WTC11 (cell line): ENCODE results near the gene MMP24.

ENCODE experiments used
- CREB1 ChIP-seq: sonication (generic); formaldehyde crosslinking; IDR thresholded peaks from 2 replicates; pipeline ENCODE4 v1.8.0; 2023; ENCODE audit warnings: mild to moderate bottlenecking, missing genetic modification reagents
- ESRRA ChIP-seq: sonication (generic); formaldehyde crosslinking; IDR thresholded peaks from 2 replicates; pipeline ENCODE4 v1.8.1; 2022; ENCODE audit warnings: mild to moderate bottlenecking, missing genetic modification reagents, borderline replicate concordance
- MXD4 ChIP-seq: fragments of 250-450 bp; sonication (Bioruptor Pico); IDR thresholded peaks from 2 replicates; pipeline ENCODE4 v1.8.0; 2021; ENCODE audit warnings: mild to moderate bottlenecking, moderate library complexity, borderline replicate concordance
- NR2C2 ChIP-seq: sonication (generic); formaldehyde crosslinking; IDR thresholded peaks from 2 replicates; pipeline ENCODE4 v1.8.0; 2022; ENCODE audit warnings: mild to moderate bottlenecking, missing genetic modification reagents
- TF ChIP-seq, protein P1 (sequence below): fragments of 250-450 bp; sonication (Bioruptor Pico); IDR thresholded peaks from 2 replicates; pipeline ENCODE4 v1.9.0; 2021; ENCODE audit warnings: moderate library complexity, mild to moderate bottlenecking, inconsistent platforms, borderline replicate concordance

DNA sequence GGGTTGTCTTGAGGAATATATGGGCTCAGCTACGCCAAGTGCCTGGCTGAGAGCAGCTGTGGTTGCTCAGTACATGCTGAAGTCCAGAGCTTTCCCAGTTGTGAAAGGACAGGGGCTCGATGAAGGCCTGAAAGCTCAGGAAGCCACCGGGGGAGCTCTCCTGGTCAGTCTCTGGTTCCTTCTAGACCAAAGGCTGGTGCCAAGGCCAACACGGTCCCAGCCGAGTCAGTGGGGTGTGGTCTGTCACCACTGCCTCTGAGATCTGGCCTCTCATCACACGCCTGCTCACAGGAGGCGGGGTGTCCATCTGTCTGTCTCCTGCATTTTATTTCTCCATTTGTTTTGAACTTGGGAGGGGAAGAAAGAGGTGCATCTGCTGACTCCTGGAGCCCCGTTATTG lies 70.7 kb downstream of the MMP24 start:
- TF ChIP-seq MXD4 (CRISPR knock-in tag) (no peak), ESRRA (CRISPR knock-in tag) (no peak), CREB1 (CRISPR knock-in tag) (no peak), NR2C2 (CRISPR knock-in tag) (no peak)
- TF ChIP-seq, protein P1, sequence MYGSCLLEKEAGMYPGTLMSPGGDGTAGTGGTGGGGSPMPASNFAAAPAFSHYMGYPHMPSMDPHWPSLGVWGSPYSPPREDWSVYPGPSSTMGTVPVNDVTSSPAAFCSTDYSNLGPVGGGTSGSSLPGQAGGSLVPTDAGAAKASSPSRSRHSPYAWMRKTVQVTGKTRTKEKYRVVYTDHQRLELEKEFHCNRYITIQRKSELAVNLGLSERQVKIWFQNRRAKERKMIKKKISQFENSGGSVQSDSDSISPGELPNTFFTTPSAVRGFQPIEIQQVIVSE, result no peak
